HG03139 (cell line): ENCODE data around the gene IFNA16.
"Not testable (repeated sequence)": the region's sequence is repeated elsewhere in the genome, so short reads cannot be mapped to it uniquely, and the experiment has no call there.

Source experiments
- ATAC-seq: cut with Tn5 transposase; IDR thresholded peaks from one replicate; pipeline ENCODE4 v1.9.1; 2021; ENCODE audit not compliant: unreplicated experiment

Gene IFNA16

DNA sequence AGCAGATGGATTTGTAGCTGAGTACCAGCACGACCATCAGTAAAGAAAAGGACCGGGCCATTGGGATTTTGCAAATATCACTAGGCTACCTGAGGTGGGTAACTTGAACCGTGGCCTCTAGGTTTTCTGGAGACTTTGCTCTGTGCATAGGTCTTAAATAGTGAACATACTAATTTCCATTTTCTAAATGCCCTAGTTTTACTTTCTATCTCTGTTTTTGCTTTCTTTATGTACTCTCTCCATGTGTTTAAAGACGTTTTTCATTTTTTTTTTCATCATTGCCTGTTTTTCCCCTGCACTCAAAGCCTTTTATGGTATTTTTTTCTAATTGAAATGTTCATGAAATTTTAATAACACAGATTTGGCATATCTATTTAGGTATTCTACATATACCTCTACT, 15.0 kb downstream of the IFNA16 start, which contains the start of gene IFNA7:
Gene IFNA7, minus strand, starts transcription at position 101 of the 400 bp plus-strand sequence. Its CDS starts 40 bp downstream, at position 61.
- not testable (repeated sequence) for ATAC-seq

DNA sequence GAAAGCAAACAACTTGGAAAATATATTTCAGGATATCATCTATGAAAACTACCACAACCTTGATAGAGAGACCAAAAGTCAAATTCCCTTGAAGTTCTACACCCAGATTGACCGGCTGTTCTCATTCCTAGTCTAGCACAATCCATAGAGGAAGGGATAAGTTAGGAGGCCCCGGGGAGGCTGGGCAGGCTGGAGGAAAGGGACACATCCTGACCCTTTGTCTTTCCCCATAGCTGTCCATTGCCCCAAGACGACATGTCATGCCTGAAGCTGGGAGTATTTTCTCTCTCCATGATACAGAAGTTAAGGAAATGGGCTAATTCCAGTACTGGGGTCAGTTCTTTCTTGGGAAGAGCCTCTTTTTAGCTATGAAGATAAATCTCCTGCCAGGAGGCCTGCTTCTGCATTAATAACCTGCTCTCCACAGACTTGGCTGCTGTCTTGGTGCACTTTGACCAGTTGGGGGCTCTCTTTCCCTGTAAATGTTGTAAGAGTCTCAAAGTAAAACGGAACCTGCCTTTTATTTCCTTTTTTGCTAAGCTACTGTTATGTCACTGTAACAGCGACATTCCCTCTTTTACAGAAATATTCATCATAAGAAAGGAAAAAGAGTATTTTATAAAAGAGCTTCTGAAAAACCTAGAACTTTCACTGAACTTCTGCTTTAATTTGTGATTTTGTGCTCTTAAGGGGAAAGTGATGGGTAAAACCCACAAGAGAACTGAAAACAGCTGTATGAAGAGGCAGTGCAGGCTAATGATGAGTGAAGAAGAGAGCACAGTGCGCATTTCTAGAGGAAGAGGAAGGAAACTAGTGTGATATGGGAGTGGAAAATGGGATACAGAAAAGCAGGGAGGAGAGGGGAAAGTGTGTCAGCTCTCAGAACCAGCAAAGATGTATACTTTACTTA, 22.0 kb downstream of the IFNA16 start:
- ATAC-seq: peak; percentile 90

DNA sequence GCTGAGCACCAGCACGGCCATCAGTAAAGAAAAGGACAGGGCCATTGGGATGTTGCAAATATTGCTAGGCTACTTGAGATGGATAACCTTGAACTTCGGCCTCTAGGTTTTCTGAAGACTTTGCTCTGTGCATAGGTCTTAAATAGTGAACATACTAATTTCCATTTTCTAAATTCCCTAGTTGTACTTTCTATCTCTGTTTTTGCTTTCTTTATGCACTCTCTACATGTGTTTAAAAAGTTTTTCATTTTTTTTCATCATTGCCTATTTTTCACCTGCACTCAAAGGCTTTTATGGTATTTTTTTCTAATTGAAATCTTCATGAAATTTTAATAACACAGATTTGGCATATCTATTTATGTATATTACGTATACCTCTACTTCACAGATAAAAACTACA, 29.6 kb downstream of the IFNA16 start, which contains the start of gene IFNA4:
Gene IFNA4, minus strand, starts transcription at position 101 of the 400 bp plus-strand sequence. Its CDS starts 56 bp downstream, at position 45.
- ATAC-seq: not testable (repeated sequence)

DNA sequence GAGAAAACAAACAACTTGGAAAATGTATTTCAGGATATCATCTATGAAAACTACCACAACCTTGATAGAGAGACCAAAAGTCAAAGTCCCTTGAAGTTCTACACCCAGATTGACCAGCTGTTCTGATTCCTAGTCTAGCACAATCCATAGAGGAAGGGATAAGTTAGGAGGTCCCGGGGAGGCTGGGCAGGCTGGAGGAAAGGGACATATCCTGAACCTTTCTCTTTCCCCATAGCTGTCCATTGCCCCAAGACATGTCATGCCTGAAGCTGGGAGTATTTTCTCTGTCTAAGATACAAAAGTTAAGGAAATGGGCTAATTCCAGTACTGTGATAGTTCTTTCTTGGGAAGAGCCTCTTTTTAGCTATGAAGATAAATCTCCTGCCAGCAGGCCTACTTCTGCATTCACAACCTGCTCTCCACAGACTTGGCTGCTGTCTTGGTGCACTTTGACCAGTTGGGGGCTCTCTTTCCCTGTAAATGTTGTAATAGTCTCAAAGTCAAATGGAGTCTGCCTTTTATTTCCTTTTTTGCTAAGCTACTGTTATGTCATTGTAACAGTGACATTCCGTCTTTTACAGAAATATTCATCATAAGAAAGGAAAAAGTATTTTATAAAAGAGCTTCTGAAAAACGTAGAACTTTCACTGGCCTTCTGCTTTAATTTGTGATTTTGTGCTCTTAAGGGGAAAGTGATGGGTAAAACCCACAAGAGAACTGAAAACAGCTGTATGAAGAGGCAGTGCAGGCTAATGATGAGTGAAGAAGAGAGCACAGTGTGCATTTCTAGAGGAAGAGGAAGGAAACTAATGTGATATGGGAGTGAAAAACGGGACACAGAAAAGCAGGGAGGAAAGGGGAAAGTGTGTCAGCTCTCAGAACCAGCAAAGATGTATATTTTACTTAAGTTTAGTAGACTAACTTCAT, 34.0 kb downstream of the IFNA16 start:
- peak; percentile 90 for ATAC-seq

DNA sequence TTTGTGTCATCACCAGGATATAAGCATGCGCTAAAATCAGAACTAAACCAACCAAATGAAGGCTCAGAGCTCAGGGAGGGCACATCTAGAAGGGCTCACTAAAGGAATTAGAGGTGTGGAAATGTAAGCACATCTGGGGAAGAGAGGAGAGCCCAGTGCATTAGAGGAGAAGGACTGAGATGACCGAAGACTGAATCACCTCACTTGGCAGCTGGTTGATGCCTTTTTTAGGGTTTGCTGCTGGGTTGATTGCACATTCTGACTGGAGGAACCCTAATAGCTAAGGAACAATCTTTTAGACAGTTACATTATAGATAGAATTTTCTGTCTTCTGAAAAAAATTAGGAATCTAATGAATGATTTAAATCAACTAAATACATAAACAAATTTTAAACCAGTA, 42.4 kb downstream of the IFNA16 start:
- no peak for ATAC-seq

DNA sequence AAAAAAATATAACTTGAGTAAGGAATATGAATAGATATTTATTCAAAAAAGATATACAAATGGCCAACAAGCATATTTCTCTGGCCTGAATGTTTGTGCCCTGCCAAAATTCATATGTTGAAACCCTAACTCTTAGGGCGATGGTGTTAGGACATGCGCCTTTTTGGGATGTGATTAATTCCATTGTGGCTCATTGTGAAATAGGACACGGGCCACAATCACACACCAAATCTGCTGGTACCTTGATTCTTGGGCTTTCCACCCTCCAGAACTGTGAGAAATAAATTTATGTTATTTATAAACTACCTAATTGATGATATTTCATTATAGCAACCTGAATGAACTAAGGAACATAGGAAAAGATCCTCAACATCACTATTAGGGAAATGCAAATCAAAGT, 45.0 kb downstream of the IFNA16 start:
- ATAC-seq: no peak

DNA sequence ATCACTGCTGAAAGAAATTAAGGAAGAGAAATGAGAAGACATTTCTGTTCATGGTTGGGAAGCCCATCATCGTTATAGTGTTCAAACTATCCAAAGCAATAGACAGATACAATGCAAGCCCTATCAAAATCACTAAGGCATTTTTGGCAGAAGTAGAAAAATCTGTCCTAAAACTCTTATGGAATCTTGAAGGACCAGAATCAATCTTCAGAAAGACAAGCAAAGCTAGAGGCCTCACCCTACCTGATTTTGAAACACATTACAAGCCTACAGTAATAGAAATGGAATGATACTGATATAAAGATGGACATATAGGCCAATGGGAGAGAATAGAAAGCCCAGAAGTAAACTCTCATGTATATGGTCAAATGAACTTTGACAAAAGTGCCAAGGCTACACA, 45.8 kb downstream of the IFNA16 start:
- ATAC-seq: no peak

DNA sequence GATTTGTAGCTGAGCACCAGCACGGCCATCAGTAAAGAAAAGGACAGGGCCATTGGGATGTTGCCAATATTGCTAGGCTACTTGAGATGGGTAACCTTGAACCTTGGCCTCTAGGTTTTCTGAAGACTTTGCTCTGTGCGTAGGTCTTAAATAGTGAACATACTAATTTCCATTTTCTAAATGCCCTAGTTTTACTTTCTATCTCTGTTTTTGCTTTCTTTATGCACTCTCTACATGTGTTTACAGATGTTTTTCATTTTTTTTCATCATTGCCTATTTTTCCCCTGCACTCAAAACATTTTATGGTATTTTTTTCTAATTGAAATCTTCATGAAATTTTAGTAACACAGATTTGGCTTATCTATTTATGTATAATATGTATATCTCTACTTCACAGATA, 50.6 kb downstream of the IFNA16 start, which contains the start of gene IFNA21:
Gene IFNA21, minus strand, starts transcription at position 101 of the 400 bp plus-strand sequence. Its CDS starts 48 bp downstream, at position 53.
- not testable (repeated sequence) for ATAC-seq
